Endothelial cell of umbilical vein (primary cell): ENCODE measurements around the gene FANCI. TPM values are rescaled to one million over a fixed set of nuclear protein-coding genes. Genes with fewer than 3 reads are reported as not detected.

Source experiments
- BruUV-seq: library from RNA; stranded (reverse); fragments of 400-500 nt; replicated peaks from 2 replicates; lab custom pipeline; 2021; lab: Mats Ljungman, UMichigan
- CTCF ChIA-PET: fragments of 300-600, 350-600 bp; sonication (Branson Sonifier 250); formaldehyde crosslinking; loops from one replicate; lab custom pipeline; 2021; ENCODE audit warnings: antibody characterized with exemption, inconsistent platforms; lab: Charles Lee
- POLR2A ChIA-PET: fragments of 300-600, 350-600 bp; sonication (Branson Sonifier 250); formaldehyde crosslinking; loops from one replicate; lab custom pipeline; 2021; ENCODE audit warnings: antibody characterized with exemption, inconsistent platforms; lab: Charles Lee
- DNase-seq: peaks from one replicate; pipeline ENCODE4 v3.0.0-alpha.2; 2011; ENCODE audit warnings: low read depth, low spot score
- FAIRE-seq: peaks from 2 replicates; lab custom pipeline; 2011; peaks lifted over from hg19 to GRCh38; lab: Jason Lieb, UNC
- H2AFZ ChIP-seq: 2 replicates; pipeline ENCODE4 v1.6.0; 2012; ENCODE audit warnings: low read depth, low read length, control low read depth, inconsistent platforms
- H3K27ac ChIP-seq: 2 replicates; pipeline ENCODE4 v1.5.1; 2011; ENCODE audit warnings: low read depth, mild to moderate bottlenecking, control low read depth, low read length, moderate library complexity; ENCODE audit not compliant: insufficient read depth
- H3K27me3 ChIP-seq, 2 experiments: 2 replicates each; pipeline versions ENCODE4 v1.6.0 to v1.6.1; 2011; ENCODE audit warnings: low read length in 2 of 2, mixed read lengths in 1 of 2; ENCODE audit not compliant: control insufficient read depth in 2 of 2, insufficient read depth in 2 of 2
- H3K36me3 ChIP-seq, 2 experiments: 2 replicates in 1 of 2; 3 replicates in 1 of 2; pipeline ENCODE4 v1.5.1; 2011; ENCODE audit warnings: low read length in 2 of 2, mild to moderate bottlenecking in 1 of 2, moderate library complexity in 1 of 2; ENCODE audit not compliant: control insufficient read depth in 2 of 2, insufficient read depth in 2 of 2; ENCODE audit errors: extremely low read depth in 1 of 2
- H3K4me1 ChIP-seq: 3 replicates; pipeline ENCODE4 v1.5.1; 2011; ENCODE audit warnings: mild to moderate bottlenecking, low read length; ENCODE audit not compliant: control insufficient read depth, insufficient read depth; ENCODE audit errors: extremely low read depth
- H3K4me2 ChIP-seq: 2 replicates; pipeline ENCODE4 v1.6.1; 2011; ENCODE audit warnings: low read length, control low read depth, mixed read lengths; ENCODE audit not compliant: insufficient read depth
- H3K4me3 ChIP-seq, 3 experiments: fragments of 200-600 bp in 1 of 3; sonication (generic), shearing (Covaris generic) in 1 of 3; replicated peaks in 1 of 3; 2 replicates each; pipeline ENCODE4 v1.5.1; 2011 to 2016; ENCODE audit warnings: control low read depth in 3 of 3, low read length in 3 of 3, mild to moderate bottlenecking in 2 of 3, inconsistent platforms in 1 of 3, low read depth in 1 of 3, moderate library complexity in 1 of 3; ENCODE audit not compliant: insufficient read depth in 1 of 3
- H3K79me2 ChIP-seq: 2 replicates; pipeline ENCODE4 v1.6.0; 2012; ENCODE audit warnings: low read length, inconsistent platforms; ENCODE audit not compliant: control insufficient read depth, insufficient read depth
- H3K9ac ChIP-seq: replicated peaks from 2 replicates; pipeline ENCODE3; 2011; ENCODE audit warnings: low read length, control low read depth; ENCODE audit not compliant: insufficient read depth; ENCODE audit errors: extremely low read depth
- H3K9me1 ChIP-seq: replicated peaks from 3 replicates; pipeline ENCODE4 v1.6.0; 2011; ENCODE audit warnings: mild to moderate bottlenecking, low read length; ENCODE audit not compliant: control insufficient read depth, insufficient read depth; ENCODE audit errors: extremely low read depth
- H3K9me3 ChIP-seq: replicated peaks from 2 replicates; pipeline ENCODE4 v1.5.1; 2012; ENCODE audit warnings: low read length, inconsistent platforms; ENCODE audit not compliant: control insufficient read depth, insufficient read depth
- H4K20me1 ChIP-seq: replicated peaks from 2 replicates; pipeline ENCODE3; 2011; ENCODE audit warnings: mild to moderate bottlenecking, low read length; ENCODE audit not compliant: control insufficient read depth, insufficient read depth; ENCODE audit errors: extremely low read depth
- EZH2 ChIP-seq: IDR thresholded peaks from 2 replicates; pipeline ENCODE4 v1.6.1; 2012; ENCODE audit warnings: borderline replicate concordance, low read depth, mild to moderate bottlenecking, moderate library complexity, low read length, inconsistent platforms; ENCODE audit not compliant: severe bottlenecking
- FOS ChIP-seq: IDR thresholded peaks from 2 replicates; pipeline ENCODE4 v1.6.1; 2011; ENCODE audit warnings: mild to moderate bottlenecking, low read length, moderate library complexity, borderline replicate concordance; ENCODE audit not compliant: insufficient read depth
- GATA2 ChIP-seq: IDR thresholded peaks from 2 replicates; pipeline ENCODE4 v1.7.0; 2011; ENCODE audit warnings: low read depth, mild to moderate bottlenecking, moderate library complexity, mixed read lengths, low read length; ENCODE audit not compliant: insufficient read length, insufficient read depth
- JUN ChIP-seq: IDR thresholded peaks from 2 replicates; pipeline ENCODE4 v1.6.1; 2011; ENCODE audit warnings: borderline replicate concordance, low read depth; ENCODE audit not compliant: insufficient read length, insufficient read depth
- MYC ChIP-seq: IDR thresholded peaks from one replicate; pipeline ENCODE4 v1.6.1; 2011; ENCODE audit warnings: mild to moderate bottlenecking, low read depth, low read length
- POLR2A ChIP-seq: IDR thresholded peaks from 2 replicates; pipeline ENCODE4 v1.6.1; 2012; ENCODE audit warnings: low read depth, mild to moderate bottlenecking, control low read depth, low read length
- POLR2AphosphoS5 ChIP-seq: IDR thresholded peaks from 2 replicates; pipeline ENCODE4 v1.6.1; 2012; ENCODE audit warnings: low read depth, mild to moderate bottlenecking, control low read depth, low read length, moderate library complexity; ENCODE audit not compliant: insufficient read depth
- dilution Hi-C: fragments of 300-500 bp; cut with MboI; formaldehyde crosslinking; loops from one replicate; pipeline ENCODE4 v1.15.0; 2019; ENCODE audit warnings: low sequenced_read_pairs; ENCODE audit not compliant: extremely low pct_ligation_motif_present
- intact Hi-C: fragments of 100-400 bp; cut with micrococcal nuclease; formaldehyde crosslinking; loops from one replicate; pipeline ENCODE4 v1.10.0; 2022
- polyA plus RNA-seq, 4 experiments: library from polyadenylated mRNA; depleted of rRNA in 3 of 4; stranded (reverse) in 3 of 4; unstranded in 1 of 4; fragments of >200 nt; gene quantifications; 2 replicates each; pipeline versions ENCODE4 v1.2.1 to v1.2.3, GENCODE V29; 2011 to 2012; ENCODE audit warnings: missing spikeins in 1 of 4
- total RNA-seq: library from RNA; stranded (reverse); gene quantifications from 2 replicates; pipeline ENCODE4 v1.2.3, GENCODE V29; 2021
- TF ChIP-seq, protein P1 (sequence below), 2 donors: IDR thresholded peaks; 1 replicate in 1 of 2; 2 replicates in 1 of 2; pipeline ENCODE4 v1.5.1; 2011; ENCODE audit warnings: low read length in 2 of 2, mild to moderate bottlenecking in 2 of 2, moderate library complexity in 2 of 2, control low read depth in 1 of 2, inconsistent platforms in 1 of 2, low read depth in 1 of 2; ENCODE audit not compliant: insufficient read depth in 1 of 2; ENCODE audit errors: extremely low read depth in 1 of 2
- TF ChIP-seq, protein P2 (sequence below): IDR thresholded peaks from 2 replicates; pipeline ENCODE4 v1.6.1; 2011; ENCODE audit not compliant: insufficient read depth, insufficient read length

The FANCI gene
- total and polyA plus RNA-seq, 2 donors (not counting 3 experiments of a cell fraction or from before 2014, with no cell fraction given), result 10.8 to 74.7 TPM

DNA sequence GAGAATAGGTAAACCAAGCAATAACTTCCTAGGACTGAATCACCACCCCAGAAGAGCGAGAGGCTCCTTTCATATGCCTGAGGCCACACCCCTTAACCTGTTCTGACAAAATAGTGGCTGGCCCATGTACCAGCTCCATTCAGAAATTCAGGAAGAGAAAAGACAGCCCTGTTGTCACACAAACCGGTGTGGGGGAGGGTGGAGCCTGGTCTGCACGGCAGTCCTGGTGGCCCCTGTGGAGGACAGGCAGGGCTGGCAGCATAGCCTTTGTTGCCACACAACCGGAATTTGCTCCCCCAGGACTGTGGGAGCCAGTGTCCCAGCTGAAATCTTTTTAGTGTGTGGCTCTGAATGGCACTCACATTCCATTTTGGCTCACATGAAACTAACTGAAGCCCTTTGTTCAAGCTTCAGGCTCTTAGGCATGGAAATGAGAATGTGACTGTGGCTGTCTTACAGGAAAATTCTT is 46.2 kb upstream of the FANCI start:
- FAIRE-seq, result no peak

DNA sequence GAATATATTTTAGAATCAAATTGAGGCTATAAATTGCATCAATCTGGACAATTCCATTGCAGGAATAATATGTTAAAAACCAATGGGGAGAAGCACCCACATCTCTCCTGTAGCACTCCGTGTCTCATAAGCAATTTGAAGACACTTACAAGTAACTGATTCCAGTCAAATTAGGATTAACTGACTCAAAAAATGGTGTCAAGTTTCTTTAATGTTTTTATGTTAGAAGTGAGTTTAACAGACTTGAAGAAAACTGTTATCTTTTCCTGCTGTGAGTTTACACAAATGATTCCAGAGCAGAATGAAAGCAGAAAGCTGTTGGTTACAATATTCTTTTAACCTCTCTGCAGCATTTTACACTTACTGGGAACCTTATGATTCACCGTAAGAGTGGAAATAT is 45.6 kb upstream of the FANCI start:
- Histone ChIP-seq H3K36me3 (no peaks in the 10 kb centered on the region), H3K9me1 (no peaks in the 10 kb centered on the region), H3K27me3 (no peaks in the 10 kb centered on the region), H3K79me2 (no peaks in the 10 kb centered on the region), H2AFZ (no peak overlapping the region), H3K27ac (no peak overlapping the region), H3K9ac (no peak overlapping the region), H4K20me1 (no peaks in the 10 kb centered on the region), H3K4me3 (no peak overlapping the region), H3K4me2 (no peak overlapping the region), H3K4me1 (peaks cover 4% of the 10 kb centered on the region), H3K9me3 (no peaks in the 10 kb centered on the region)
- TF ChIP-seq FOS (no peak), POLR2AphosphoS5 (no peak), JUN (no peak), EZH2 (no peak), POLR2A (no peak), GATA2 (no peak), MYC (no peak)
- TF ChIP-seq, protein P1, sequence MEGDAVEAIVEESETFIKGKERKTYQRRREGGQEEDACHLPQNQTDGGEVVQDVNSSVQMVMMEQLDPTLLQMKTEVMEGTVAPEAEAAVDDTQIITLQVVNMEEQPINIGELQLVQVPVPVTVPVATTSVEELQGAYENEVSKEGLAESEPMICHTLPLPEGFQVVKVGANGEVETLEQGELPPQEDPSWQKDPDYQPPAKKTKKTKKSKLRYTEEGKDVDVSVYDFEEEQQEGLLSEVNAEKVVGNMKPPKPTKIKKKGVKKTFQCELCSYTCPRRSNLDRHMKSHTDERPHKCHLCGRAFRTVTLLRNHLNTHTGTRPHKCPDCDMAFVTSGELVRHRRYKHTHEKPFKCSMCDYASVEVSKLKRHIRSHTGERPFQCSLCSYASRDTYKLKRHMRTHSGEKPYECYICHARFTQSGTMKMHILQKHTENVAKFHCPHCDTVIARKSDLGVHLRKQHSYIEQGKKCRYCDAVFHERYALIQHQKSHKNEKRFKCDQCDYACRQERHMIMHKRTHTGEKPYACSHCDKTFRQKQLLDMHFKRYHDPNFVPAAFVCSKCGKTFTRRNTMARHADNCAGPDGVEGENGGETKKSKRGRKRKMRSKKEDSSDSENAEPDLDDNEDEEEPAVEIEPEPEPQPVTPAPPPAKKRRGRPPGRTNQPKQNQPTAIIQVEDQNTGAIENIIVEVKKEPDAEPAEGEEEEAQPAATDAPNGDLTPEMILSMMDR (IDR thresholded peaks at IDR 0.05; ENCODE audit: extremely low read depth in 1 of 2, insufficient read depth in 1 of 2, low read depth in 1 of 2, low read length in 2 of 2), result no peak
- TF ChIP-seq, protein P2, sequence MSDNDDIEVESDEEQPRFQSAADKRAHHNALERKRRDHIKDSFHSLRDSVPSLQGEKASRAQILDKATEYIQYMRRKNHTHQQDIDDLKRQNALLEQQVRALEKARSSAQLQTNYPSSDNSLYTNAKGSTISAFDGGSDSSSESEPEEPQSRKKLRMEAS, result no peak
- DNase-seq (no peak), FAIRE-seq (no peak)
- intact Hi-C loops (no loop called here), dilution Hi-C loops (no loop called here)
- no TSS peak for BruUV-seq
- CTCF ChIA-PET, result interaction anchor here (2.2 to 7.3 kb wide), 2 partner anchors 8 to 21 kb away, joined by 7 to 80 read pairs; no protein-coding TSS in a partner anchor
- POLR2A ChIA-PET, result no interaction called here

More for the DNA sequence above, 46.2 kb upstream of the FANCI start:
- Histone ChIP-seq H3K27me3 (no peaks in the 10 kb centered on the region), H3K36me3 (no peaks in the 10 kb centered on the region), H2AFZ (no peak overlapping the region), H3K4me3 (no peak overlapping the region), H4K20me1 (no peaks in the 10 kb centered on the region), H3K4me2 (no peak overlapping the region), H3K9me3 (no peaks in the 10 kb centered on the region), H3K79me2 (no peaks in the 10 kb centered on the region), H3K9ac (no peak overlapping the region), H3K9me1 (no peaks in the 10 kb centered on the region), H3K4me1 (peaks cover 11% of the 10 kb centered on the region), H3K27ac (no peak overlapping the region)
- no peak for DNase-seq
- no peak for TF ChIP-seq JUN
- TF ChIP-seq EZH2, result no peak
- no peak for TF ChIP-seq GATA2
- TF ChIP-seq, protein P1 (IDR thresholded peaks at IDR 0.05; ENCODE audit: extremely low read depth in 1 of 2, insufficient read depth in 1 of 2, low read depth in 1 of 2, low read length in 2 of 2), result no peak
- TF ChIP-seq MYC, result no peak
- TF ChIP-seq FOS, result no peak
- CTCF ChIA-PET, result interaction anchor here (7.3 kb wide), 1 partner anchor 9 kb away, joined by 80 read pairs; no protein-coding TSS in a partner anchor
- dilution Hi-C loops (no loop called here), intact Hi-C loops (no loop called here)
- POLR2A ChIA-PET, result no interaction called here
- BruUV-seq, result no TSS peak
